Colonic mucosa (tissue), 4 donors: Measurements from ENCODE around the gene NPDC1. TPM values are rescaled to one million over a fixed set of nuclear protein-coding genes. Genes with fewer than 3 reads are reported as not detected.

Source experiments
- DNase-seq: peaks from one replicate; pipeline ENCODE4 v3.0.0-alpha.2; 2020
- H3K27ac ChIP-seq: fragments of 200-600 bp; one replicate; pipeline ENCODE4 v1.8.0; 2021
- H3K27me3 ChIP-seq: fragments of 200-600 bp; one replicate; pipeline ENCODE4 v1.8.0; 2021
- H3K36me3 ChIP-seq: fragments of 200-600 bp; one replicate; pipeline ENCODE4 v1.8.0; 2021
- H3K4me1 ChIP-seq: fragments of 200-600 bp; one replicate; pipeline ENCODE4 v1.8.0; 2021; ENCODE audit warnings: mild to moderate bottlenecking
- H3K4me3 ChIP-seq: fragments of 200-600 bp; one replicate; pipeline ENCODE4 v1.8.0; 2021
- H3K9ac ChIP-seq, 2 donors: one replicate each; pipeline ENCODE4 v1.7.0; 2013; ENCODE audit warnings: control low read depth in 2 of 2, low read depth in 2 of 2, low read length in 2 of 2
- H3K9me3 ChIP-seq: fragments of 200-600 bp; one replicate; pipeline ENCODE4 v1.8.0; 2021
- CTCF ChIP-seq: fragments of 200-600 bp; IDR thresholded peaks from one replicate; pipeline ENCODE4 v1.8.0; 2022; ENCODE audit warnings: antibody characterized with exemption, mild to moderate bottlenecking
- intact Hi-C: fragments of 100-400 bp; cut with DNase I; formaldehyde crosslinking; loops from one replicate; pipeline ENCODE4 v1.14.1; 2022
- total RNA-seq, 2 donors: library from RNA; stranded (reverse); fragmentation: NEBNext Ultra II Directional in 1 of 2; extraction: Animal tissue kit (Norgen Biotek cat#: 25700) in 1 of 2; gene quantifications; one replicate each; pipeline ENCODE4 v1.2.1, GENCODE V29; 2021
- donor health status: healthy.
- donor health status: DM: no; HTN: no; CAD: no.
- donor health status: DM: no; HTN: no; CAD: no.

NPDC1 gene
- total RNA-seq, 2 donors from 2014 or later: 149 to 177 TPM

GRCh38 chr9:137049544-137050449, 3.8 kb upstream of the NPDC1 start:
- peak; percentile 41 for TF ChIP-seq CTCF
- Histone ChIP-seq H3K27ac (no peak overlapping the region), H3K9ac (no peak overlapping the region), H3K4me1 (peaks cover 26% of the 10 kb centered on the region), H3K36me3 (no peaks in the 10 kb centered on the region), H3K27me3 (peaks cover 27% of the 10 kb centered on the region), H3K9me3 (no peaks in the 10 kb centered on the region), H3K4me3 (no peak overlapping the region)
- intact Hi-C loops: loop anchor here (2.0 kb wide), 1 partner anchor 17 kb away; no protein-coding TSS in a partner anchor
- DNase-seq: peak; percentile 77

GRCh38 chr9:137048655-137049543, 2.9 kb upstream of the NPDC1 start:
- H3K4me1 ChIP-seq: peaks cover 26% of the 10 kb centered on the region
- H3K27me3 ChIP-seq: peaks cover 27% of the 10 kb centered on the region
- DNase-seq: no peak
- H3K4me3 ChIP-seq: no peak overlapping the region
- H3K36me3 ChIP-seq: no peaks in the 10 kb centered on the region
- intact Hi-C loops: loop anchor here (2.0 kb wide), 1 partner anchor 18 kb away; no protein-coding TSS in a partner anchor
- no peak overlapping the region for H3K9ac ChIP-seq
- H3K27ac ChIP-seq: no peak overlapping the region
- no peaks in the 10 kb centered on the region for H3K9me3 ChIP-seq
- no peak for TF ChIP-seq CTCF

- H3K4me1 ChIP-seq: peaks cover 19% of the 10 kb centered on the region
- no peaks in the 10 kb centered on the region for H3K36me3 ChIP-seq
- DNase-seq: peak; percentile 47
- peak overlapping the region; percentile 42 to 64 for H3K9ac ChIP-seq
- TF ChIP-seq CTCF: no peak
- peak overlapping the region; percentile 54 for H3K4me3 ChIP-seq
- H3K27ac ChIP-seq: peak overlapping the region; percentile 64
- intact Hi-C loops: no loop called here
- no peaks in the 10 kb centered on the region for H3K9me3 ChIP-seq
- H3K27me3 ChIP-seq: peaks cover 17% of the 10 kb centered on the region
Observed at GRCh38 chr9:137045294-137046087, 486 bp downstream of the NPDC1 start.

- peak overlapping the region; percentile 51 to 64 for H3K9ac ChIP-seq
- H3K27me3 ChIP-seq: peaks cover 17% of the 10 kb centered on the region
- peak; percentile 77 for DNase-seq
- H3K4me1 ChIP-seq: peaks cover 19% of the 10 kb centered on the region
- H3K27ac ChIP-seq: peak overlapping the region; percentile 64
- intact Hi-C loops: no loop called here
- TF ChIP-seq CTCF: no peak
- H3K4me3 ChIP-seq: peak overlapping the region; percentile 54
- H3K9me3 ChIP-seq: no peaks in the 10 kb centered on the region
- H3K36me3 ChIP-seq: no peaks in the 10 kb centered on the region
Observed at GRCh38 chr9:137044502-137045177, 1.3 kb downstream of the NPDC1 start.
